HEK293T (cell line): ENCODE results near the gene TRIM49D2.

Source experiments
- CTBP1 ChIP-seq: fragments of 450-650 bp; IDR thresholded peaks from 2 replicates; pipeline ENCODE4 v1.6.1; 2016; ENCODE audit warnings: borderline replicate concordance
- FOXA1 ChIP-seq: fragments of 450-650 bp; IDR thresholded peaks from 2 replicates; pipeline ENCODE4 v1.6.1; 2016; ENCODE audit warnings: mild to moderate bottlenecking
- FOXK2 ChIP-seq: fragments of 450-650 bp; IDR thresholded peaks from 2 replicates; pipeline ENCODE4 v1.6.1; 2016; ENCODE audit warnings: mild to moderate bottlenecking
- FOXM1 ChIP-seq: fragments of 450-650 bp; IDR thresholded peaks from 2 replicates; pipeline ENCODE4 v1.6.1; 2017; ENCODE audit warnings: mild to moderate bottlenecking, borderline replicate concordance
- HDGF ChIP-seq: fragments of 450-650 bp; IDR thresholded peaks from 2 replicates; pipeline ENCODE4 v1.6.1; 2017; ENCODE audit warnings: antibody characterized with exemption, borderline replicate concordance
- L3MBTL2 ChIP-seq: fragments of 450-650 bp; conservative IDR thresholded peaks from 2 replicates; pipeline ENCODE4 v1.6.1; 2016; ENCODE audit warnings: mild to moderate bottlenecking
- PKNOX1 ChIP-seq: fragments of 450-650 bp; IDR thresholded peaks from 2 replicates; pipeline ENCODE4 v1.6.1; 2016
- SP1 ChIP-seq: fragments of 450-650 bp; IDR thresholded peaks from 2 replicates; pipeline ENCODE4 v1.6.1; 2017
- SUZ12 ChIP-seq: fragments of 450-650 bp; IDR thresholded peaks from 2 replicates; pipeline ENCODE4 v1.6.1; 2016; ENCODE audit warnings: mild to moderate bottlenecking

GRCh38 chr11:89922195-89922660 lies 1.6 kb upstream of the TRIM49D2 start, which contains the start of gene TRIM49D1:
- no peak for TF ChIP-seq L3MBTL2
- TF ChIP-seq SUZ12 = no peak
- TF ChIP-seq SP1 = no peak
- TF ChIP-seq HDGF = no peak
- no peak for TF ChIP-seq FOXA1
- TF ChIP-seq PKNOX1 = no peak
- no peak for TF ChIP-seq FOXM1
- TF ChIP-seq CTBP1 = no peak
- no peak for TF ChIP-seq FOXK2
